CD4-positive, alpha-beta T cell (primary cell): ENCODE measurements around the gene ATAD2B. TPM values are rescaled to one million over a fixed set of nuclear protein-coding genes. Genes with fewer than 3 reads are reported as not detected.
"Not testable (repeated sequence)": the region's sequence is repeated elsewhere in the genome, so short reads cannot be mapped to it uniquely, and the experiment has no call there.

Source experiments
- ATAC-seq: fragments of 200-7000 bp; cut with Tn5 transposase; one replicate; pipeline ENCODE4 v1.10.0; 2022; ENCODE audit warnings: mild to moderate bottlenecking; ENCODE audit not compliant: poor library complexity
- CTCF ChIA-PET: fragments of 350-600 bp; sonication (Branson Sonifier 250); formaldehyde crosslinking; loops from one replicate; lab custom pipeline; 2021; ENCODE audit warnings: antibody characterized with exemption, inconsistent platforms; lab: Charles Lee
- POLR2A ChIA-PET: fragments of 350-600 bp; sonication (Branson Sonifier 250); formaldehyde crosslinking; loops from one replicate; lab custom pipeline; 2021; ENCODE audit warnings: antibody characterized with exemption, inconsistent platforms; lab: Charles Lee
- DNase-seq, 14 experiments: peaks; one replicate each; pipeline ENCODE4 v3.0.0-alpha.2; 2013 to 2020; ENCODE audit warnings: mixed read lengths in 2 of 14
- H3K27ac ChIP-seq, 2 donors: one replicate each; pipeline versions ENCODE4 v1.5.1 to v1.7.0; 2013; ENCODE audit warnings: low read length in 2 of 2, low read depth in 1 of 2, mild to moderate bottlenecking in 1 of 2
- H3K27me3 ChIP-seq, 2 experiments: 1 replicate in 1 of 2; 2 replicates in 1 of 2; pipeline versions ENCODE4 v1.6.1 to v1.7.0; 2013; ENCODE audit warnings: low read length in 2 of 2, control low read depth in 1 of 2, mild to moderate bottlenecking in 1 of 2, moderate library complexity in 1 of 2; ENCODE audit not compliant: insufficient read depth in 2 of 2, control insufficient read depth in 1 of 2
- H3K36me3 ChIP-seq: one replicate; pipeline ENCODE4 v1.6.1; 2013; ENCODE audit warnings: low read length, control low read depth; ENCODE audit not compliant: insufficient read depth
- H3K4me1 ChIP-seq: one replicate; pipeline ENCODE4 v1.6.1; 2013; ENCODE audit warnings: low read length, control low read depth; ENCODE audit not compliant: insufficient read depth
- H3K4me3 ChIP-seq: one replicate; pipeline ENCODE4 v1.5.1; 2013; ENCODE audit warnings: mild to moderate bottlenecking, low read length, moderate library complexity
- H3K9me3 ChIP-seq, 2 experiments: 1 replicate in 1 of 2; 2 replicates in 1 of 2; pipeline versions ENCODE4 v1.6.1 to v1.7.0; 2013; ENCODE audit warnings: low read length in 2 of 2, mild to moderate bottlenecking in 2 of 2, control low read depth in 1 of 2, moderate library complexity in 1 of 2; ENCODE audit not compliant: control insufficient read depth in 1 of 2, insufficient read depth in 1 of 2
- H3K27ac Mint-ChIP-seq: one replicate; pipeline ENCODE4 v1.8.0; 2020; ENCODE audit warnings: mixed read lengths
- H3K27me3 Mint-ChIP-seq: one replicate; pipeline ENCODE4 v1.8.0; 2021; ENCODE audit warnings: mixed read lengths
- H3K36me3 Mint-ChIP-seq: one replicate; pipeline ENCODE4 v1.8.0; 2021; ENCODE audit warnings: low read depth, mixed read lengths
- H3K4me1 Mint-ChIP-seq: one replicate; pipeline ENCODE4 v1.8.0; 2021; ENCODE audit warnings: low read depth, mixed read lengths
- H3K4me3 Mint-ChIP-seq: one replicate; pipeline ENCODE4 v1.8.0; 2020; ENCODE audit warnings: mild to moderate bottlenecking, mixed read lengths
- H3K9me3 Mint-ChIP-seq: one replicate; pipeline ENCODE4 v1.8.0; 2020; ENCODE audit warnings: mixed read lengths
- CTCF ChIP-seq: fragments of 200-600 bp; IDR thresholded peaks from one replicate; pipeline ENCODE4 v1.8.0; 2022; ENCODE audit warnings: antibody characterized with exemption, mild to moderate bottlenecking
- intact Hi-C, 2 experiments: fragments of 100-400 bp; cut with DNase I in 1 of 2; cut with micrococcal nuclease in 1 of 2; formaldehyde crosslinking; loops; one replicate each; pipeline versions ENCODE4 v1.15.1 to v1.9.0; 2023 to 2025; cut with DNase I, micrococcal nuclease
- total RNA-seq, 174 experiments: library from RNA in 2 of 174; stranded (reverse) in 2 of 174; gene quantifications; one replicate each; pipeline ENCODE4 v1.2.3 and lab custom pipeline; 2021 to 2026

ATAD2B gene
- total RNA-seq, 2 experiments from 2014 or later = 30.7 to 35.4 TPM

- H3K27ac Mint-ChIP-seq = no peak overlapping the region
- no peaks in the 10 kb centered on the region for H3K36me3 ChIP-seq
- no peaks in the 10 kb centered on the region for H3K9me3 ChIP-seq
- no peak for DNase-seq
- ChIA-PET POLR2A (no interaction called here), CTCF (no interaction called here)
- H3K4me3 Mint-ChIP-seq = no peak overlapping the region
- no peak overlapping the region for H3K27ac ChIP-seq
- no peaks in the 10 kb centered on the region for H3K4me1 ChIP-seq
- H3K4me3 ChIP-seq = no peak overlapping the region
- ATAC-seq = no peak
- no peak for TF ChIP-seq CTCF
- H3K9me3 Mint-ChIP-seq = no peaks in the 10 kb centered on the region
- H3K4me1 Mint-ChIP-seq = no peaks in the 10 kb centered on the region
- intact Hi-C loops = no loop called here
- H3K27me3 Mint-ChIP-seq = no peaks in the 10 kb centered on the region
- H3K36me3 Mint-ChIP-seq = peaks cover 44% of the 10 kb centered on the region
- no peaks in the 10 kb centered on the region for H3K27me3 ChIP-seq
These were observed 181.7 kb downstream of the ATAD2B start for GRCh38 chr2:23745068-23745725.

DNA sequence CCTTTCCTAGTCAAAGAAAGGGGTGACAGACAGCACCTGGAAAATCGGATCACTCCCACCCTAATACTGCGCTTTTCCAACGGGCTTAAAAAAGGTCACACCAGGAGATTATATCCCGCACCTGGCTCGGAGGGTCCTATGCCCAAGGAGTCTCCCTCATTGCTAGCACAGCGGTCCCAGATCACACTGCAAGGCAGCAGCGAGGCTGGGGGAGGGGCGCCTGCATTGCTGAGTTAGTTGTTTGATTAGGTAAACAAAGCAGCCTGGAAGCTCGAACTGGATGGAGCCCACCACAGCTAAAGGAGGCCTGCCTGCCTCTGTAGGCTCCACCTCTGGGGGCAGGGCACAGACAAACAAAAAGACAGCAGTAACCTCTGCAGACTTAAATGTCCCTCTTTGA lies 190.1 kb downstream of the ATAD2B start:
- H3K9me3 Mint-ChIP-seq, ATAC-seq, DNase-seq, intact Hi-C loops, H3K27me3 ChIP-seq, H3K27ac Mint-ChIP-seq, H3K4me1 Mint-ChIP-seq, CTCF ChIA-PET, H3K9me3 ChIP-seq, H3K4me3 Mint-ChIP-seq, POLR2A ChIA-PET, H3K4me1 ChIP-seq, H3K4me3 ChIP-seq, H3K27me3 Mint-ChIP-seq, H3K27ac ChIP-seq: not testable (repeated sequence)
- H3K36me3 ChIP-seq = peaks cover 14% of the 10 kb centered on the region
- H3K36me3 Mint-ChIP-seq = peaks cover 61% of the 10 kb centered on the region

GRCh38 chr2:23734416-23734815 lies 192.5 kb downstream of the ATAD2B start:
- H3K27me3 Mint-ChIP-seq = no peaks in the 10 kb centered on the region
- Histone ChIP-seq H3K27me3 (no peaks in the 10 kb centered on the region), H3K4me1 (no peaks in the 10 kb centered on the region), H3K9me3 (peaks cover 0 to 7% of the 10 kb centered on the region in 2 experiments), H3K27ac (no peak overlapping the region), H3K36me3 (peaks cover 14% of the 10 kb centered on the region), H3K4me3 (no peak overlapping the region)
- no peak overlapping the region for H3K4me3 Mint-ChIP-seq
- intact Hi-C loops = no loop called here
- no peaks in the 10 kb centered on the region for H3K9me3 Mint-ChIP-seq
- POLR2A ChIA-PET = no interaction called here
- no peak for DNase-seq
- TF ChIP-seq CTCF = no peak
- H3K27ac Mint-ChIP-seq = no peak overlapping the region
- no peaks in the 10 kb centered on the region for H3K4me1 Mint-ChIP-seq
- ATAC-seq = no peak
- H3K36me3 Mint-ChIP-seq = peaks cover 73% of the 10 kb centered on the region
- CTCF ChIA-PET = no interaction called here

DNA sequence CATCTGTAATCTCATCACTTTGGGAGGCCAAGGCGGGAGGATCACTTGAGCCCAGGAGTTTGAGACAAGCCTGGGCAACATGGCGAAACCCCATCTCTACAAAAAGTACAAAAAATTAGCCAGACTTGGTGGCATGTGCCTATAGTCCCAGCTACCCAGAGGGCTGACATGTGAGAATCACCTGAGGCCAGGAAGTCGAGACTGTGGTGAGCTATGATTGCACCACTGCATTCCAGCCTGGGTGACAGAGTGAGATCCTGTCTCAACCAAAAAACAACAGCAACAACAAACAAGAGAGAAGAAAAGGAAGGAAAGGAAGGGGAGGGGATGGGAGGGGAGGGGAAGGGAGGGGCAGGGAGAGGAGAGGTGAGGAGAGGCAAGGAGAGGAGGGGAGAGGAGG lies 203.9 kb downstream of the ATAD2B start:
- H3K27ac Mint-ChIP-seq, H3K4me3 ChIP-seq, intact Hi-C loops, H3K4me3 Mint-ChIP-seq, H3K27me3 ChIP-seq, ATAC-seq, H3K4me1 ChIP-seq, POLR2A ChIA-PET, CTCF ChIA-PET, H3K27me3 Mint-ChIP-seq, DNase-seq, H3K27ac ChIP-seq, H3K4me1 Mint-ChIP-seq: not testable (repeated sequence)
- Mint-ChIP-seq H3K9me3 (peaks cover 21% of the 10 kb centered on the region), H3K36me3 (peaks cover 99% of the 10 kb centered on the region)
- Histone ChIP-seq H3K36me3 (peaks cover 21% of the 10 kb centered on the region), H3K9me3 (peaks cover 19 to 20% of the 10 kb centered on the region in 2 experiments)
